Progenitor cell of endocrine pancreas (in vitro differentiated cells): ENCODE measurements around the gene DLGAP1. TPM values are rescaled to one million over a fixed set of nuclear protein-coding genes. Genes with fewer than 3 reads are reported as not detected.

ENCODE experiments used
- DNase-seq: peaks from one replicate; pipeline ENCODE4 v3.0.0; 2021; ENCODE audit warnings: low spot score; ENCODE audit not compliant: unreplicated experiment
- H3K27ac Mint-ChIP-seq: 2 replicates; pipeline ENCODE4 v1.8.0; 2021; ENCODE audit warnings: mild to moderate bottlenecking, moderate library complexity, mixed read lengths
- H3K27me3 Mint-ChIP-seq: 2 replicates; pipeline ENCODE4 v1.8.0; 2021; ENCODE audit warnings: mixed read lengths
- H3K36me3 Mint-ChIP-seq: 2 replicates; pipeline ENCODE4 v1.8.0; 2022; ENCODE audit warnings: mixed read lengths; ENCODE audit not compliant: insufficient read depth
- H3K4me1 Mint-ChIP-seq: 2 replicates; pipeline ENCODE4 v1.8.0; 2021; ENCODE audit warnings: low read depth, mixed read lengths
- H3K4me3 Mint-ChIP-seq: 2 replicates; pipeline ENCODE4 v1.8.0; 2021; ENCODE audit warnings: low read depth, mild to moderate bottlenecking, moderate library complexity, mixed read lengths
- H3K9me3 Mint-ChIP-seq: 2 replicates; pipeline ENCODE4 v1.8.0; 2021; ENCODE audit warnings: low read depth, mixed read lengths
- CTCF ChIP-seq: fragments of 200-600 bp; sonication (generic); IDR thresholded peaks from one replicate; pipeline ENCODE4 v1.5.0; 2021; ENCODE audit warnings: antibody characterized with exemption, mild to moderate bottlenecking; ENCODE audit not compliant: unreplicated experiment
- total RNA-seq: library from RNA; stranded (reverse); gene quantifications from 2 replicates; pipeline ENCODE4 v1.2.1, GENCODE V29; 2021

Gene DLGAP1
- total RNA-seq, 1 donor from 2014 or later = 16.7 TPM

GRCh38 chr18:3631887-3632286 lies 823.2 kb downstream of the DLGAP1 start:
- peaks cover 2% of the 10 kb centered on the region for H3K36me3 Mint-ChIP-seq

GRCh38 chr18:3626929-3627458 lies 828.1 kb downstream of the DLGAP1 start:
- H3K36me3 Mint-ChIP-seq = peaks cover 1% of the 10 kb centered on the region
- H3K4me1 Mint-ChIP-seq = peaks cover 33% of the 10 kb centered on the region
- H3K27me3 Mint-ChIP-seq = no peaks in the 10 kb centered on the region
- no peak for DNase-seq
- H3K4me3 Mint-ChIP-seq = no peak overlapping the region
- no peak overlapping the region for H3K27ac Mint-ChIP-seq
- no peak for TF ChIP-seq CTCF
- H3K9me3 Mint-ChIP-seq = no peaks in the 10 kb centered on the region

More at GRCh38 chr18:3631887-3632286, 823.2 kb downstream of the DLGAP1 start:
- no peak overlapping the region for H3K4me3 Mint-ChIP-seq
- peaks cover 3% of the 10 kb centered on the region for H3K4me1 Mint-ChIP-seq
- no peak for DNase-seq
- TF ChIP-seq CTCF = no peak
- no peaks in the 10 kb centered on the region for H3K9me3 Mint-ChIP-seq
- peak overlapping the region; percentile 64 for H3K27ac Mint-ChIP-seq
- H3K27me3 Mint-ChIP-seq = no peaks in the 10 kb centered on the region

GRCh38 chr18:3625742-3626091 lies 829.4 kb downstream of the DLGAP1 start:
- no peak for TF ChIP-seq CTCF
- H3K36me3 Mint-ChIP-seq = no peaks in the 10 kb centered on the region

GRCh38 chr18:3624935-3625741 lies 830.0 kb downstream of the DLGAP1 start:
- peak overlapping the region; percentile 97 for H3K27ac Mint-ChIP-seq
- no peak for TF ChIP-seq CTCF
- no peaks in the 10 kb centered on the region for H3K36me3 Mint-ChIP-seq
- no peaks in the 10 kb centered on the region for H3K9me3 Mint-ChIP-seq
- no peak for DNase-seq
- H3K4me3 Mint-ChIP-seq = no peak overlapping the region
- peaks cover 31% of the 10 kb centered on the region for H3K4me1 Mint-ChIP-seq
- H3K27me3 Mint-ChIP-seq = peaks cover 3% of the 10 kb centered on the region

More at GRCh38 chr18:3625742-3626091, 829.4 kb downstream of the DLGAP1 start:
- peaks cover 3% of the 10 kb centered on the region for H3K27me3 Mint-ChIP-seq
- H3K9me3 Mint-ChIP-seq = no peaks in the 10 kb centered on the region
- H3K4me3 Mint-ChIP-seq = no peak overlapping the region
- peaks cover 31% of the 10 kb centered on the region for H3K4me1 Mint-ChIP-seq
- no peak for DNase-seq
- peak overlapping the region; percentile 33 for H3K27ac Mint-ChIP-seq

GRCh38 chr18:3624546-3624934 lies 830.6 kb downstream of the DLGAP1 start:
- no peaks in the 10 kb centered on the region for H3K9me3 Mint-ChIP-seq
- peak overlapping the region; percentile 0 for H3K4me3 Mint-ChIP-seq
- DNase-seq = no peak
- peaks cover 9% of the 10 kb centered on the region for H3K27me3 Mint-ChIP-seq
- H3K4me1 Mint-ChIP-seq = peaks cover 31% of the 10 kb centered on the region
- no peaks in the 10 kb centered on the region for H3K36me3 Mint-ChIP-seq
- no peak for TF ChIP-seq CTCF
- H3K27ac Mint-ChIP-seq = peak overlapping the region; percentile 97
